ENCODE data around the gene DUSP10.

Gene DUSP10

DNA sequence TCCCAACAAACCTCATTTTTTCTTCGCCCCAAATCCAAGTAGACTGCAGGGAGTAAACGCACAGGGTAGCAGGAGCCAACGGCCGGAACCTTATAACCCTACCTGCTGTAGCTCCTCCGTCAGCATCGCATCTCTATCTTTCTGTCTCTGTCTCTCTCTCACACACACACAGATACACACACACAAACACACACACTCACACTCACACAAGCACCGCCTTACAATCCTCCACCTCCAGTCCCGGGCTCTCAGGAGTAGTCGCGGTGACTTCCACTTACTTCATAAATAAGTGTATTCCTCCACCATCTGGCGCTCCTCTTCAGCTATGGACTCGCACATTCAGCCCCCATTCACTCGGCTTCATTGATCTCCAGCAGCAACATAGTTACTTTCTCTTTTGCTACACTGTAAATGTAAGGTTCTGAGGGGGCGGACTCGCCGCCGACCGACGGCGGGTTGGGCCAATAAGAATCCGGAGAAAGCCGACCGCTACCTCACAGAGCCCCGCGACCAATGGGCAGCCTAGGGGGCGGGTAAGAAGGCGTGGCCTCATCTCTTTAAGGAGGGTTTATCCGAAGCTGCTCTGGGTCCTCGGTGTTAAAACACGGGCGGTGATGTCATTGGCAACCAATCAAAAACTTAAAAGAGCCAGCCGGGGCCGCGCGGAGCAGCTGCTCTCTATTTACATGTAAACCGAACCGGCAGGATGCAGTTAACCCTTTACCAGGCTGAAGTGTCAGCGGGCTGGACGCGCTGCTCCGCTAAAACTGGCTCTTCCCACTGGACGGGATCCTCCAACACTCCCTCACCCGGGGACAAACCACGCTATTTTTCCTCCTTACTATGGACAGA is at the start of gene DUSP10:
DUSP10 (minus strand) TSS at position 387 of the 852 bp plus-strand sequence. CDS start 2,345 bp downstream, outside the sequence.
- in situ Hi-C loops (cut with MboI; ENCODE audit: low pct_unique_long_range_greater_than_20kb, low sequenced_read_pairs), result no loop called here
- DNase-seq, result peak; percentile 100

DNA sequence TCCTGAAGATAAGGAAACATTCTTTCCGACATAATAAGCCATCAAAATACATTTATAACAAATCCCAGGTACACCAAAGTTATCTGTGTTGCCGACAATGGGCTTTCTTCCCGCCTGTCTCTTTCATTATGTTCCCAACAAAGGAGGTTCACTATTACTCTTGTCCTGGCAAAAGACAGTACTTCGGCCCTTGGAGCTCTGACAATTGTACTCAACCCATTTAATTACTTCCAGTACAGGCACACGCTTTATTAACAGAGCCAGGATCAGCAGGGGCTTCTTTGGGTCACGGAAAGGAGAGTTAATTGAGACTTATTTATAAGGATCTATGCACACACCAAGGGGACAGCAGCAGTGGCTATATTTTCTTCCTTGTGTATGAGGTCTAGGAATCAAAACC is 46.6 kb upstream of the DUSP10 start:
- in situ Hi-C loops (cut with MboI; ENCODE audit: low pct_unique_long_range_greater_than_20kb, low sequenced_read_pairs), result no loop called here
- no peak for DNase-seq

DNA sequence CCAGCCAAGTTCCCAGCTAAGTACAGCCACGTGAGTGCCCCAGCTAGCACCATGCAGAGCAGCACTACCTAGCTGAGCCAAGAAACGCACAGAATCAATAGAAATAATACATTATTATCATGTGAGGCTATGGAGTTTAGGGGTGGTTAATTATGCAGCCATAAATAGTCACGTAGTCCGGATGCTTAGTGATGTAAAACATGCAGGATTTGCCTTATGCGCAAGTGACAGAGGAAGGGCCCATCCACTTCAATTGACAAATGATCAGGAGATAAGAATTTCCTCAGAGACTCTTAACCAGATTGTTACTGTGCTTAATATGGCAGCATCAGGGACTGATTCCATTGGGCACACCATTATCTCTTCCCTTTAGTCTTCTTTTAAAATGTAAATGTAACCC is 44.8 kb upstream of the DUSP10 start:
- in situ Hi-C loops (cut with MboI; ENCODE audit: low pct_unique_long_range_greater_than_20kb, low sequenced_read_pairs), result no loop called here
- DNase-seq, result no peak

DNA sequence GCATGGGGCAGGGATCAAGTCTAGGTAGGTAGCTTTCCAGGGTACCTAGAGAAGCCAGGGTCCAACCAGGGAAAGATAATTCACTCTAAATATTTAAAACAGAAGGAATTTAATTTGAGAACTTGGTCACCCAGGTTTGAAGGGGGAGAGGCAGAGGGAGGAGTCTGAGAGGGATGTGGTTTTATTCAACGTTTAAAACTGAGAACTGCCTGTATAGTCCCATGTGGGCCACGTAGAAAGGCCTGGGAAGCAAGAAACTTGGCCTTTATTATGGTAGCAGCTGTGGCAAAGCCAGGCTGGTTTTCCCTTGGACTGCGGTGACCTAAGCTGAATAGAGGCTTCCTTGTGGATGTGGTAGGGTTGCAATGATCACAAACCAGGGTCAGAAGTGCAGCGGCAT is 42.0 kb upstream of the DUSP10 start:
- in situ Hi-C loops (cut with MboI; ENCODE audit: low pct_unique_long_range_greater_than_20kb, low sequenced_read_pairs), result no loop called here
- DNase-seq, result no peak

DNA sequence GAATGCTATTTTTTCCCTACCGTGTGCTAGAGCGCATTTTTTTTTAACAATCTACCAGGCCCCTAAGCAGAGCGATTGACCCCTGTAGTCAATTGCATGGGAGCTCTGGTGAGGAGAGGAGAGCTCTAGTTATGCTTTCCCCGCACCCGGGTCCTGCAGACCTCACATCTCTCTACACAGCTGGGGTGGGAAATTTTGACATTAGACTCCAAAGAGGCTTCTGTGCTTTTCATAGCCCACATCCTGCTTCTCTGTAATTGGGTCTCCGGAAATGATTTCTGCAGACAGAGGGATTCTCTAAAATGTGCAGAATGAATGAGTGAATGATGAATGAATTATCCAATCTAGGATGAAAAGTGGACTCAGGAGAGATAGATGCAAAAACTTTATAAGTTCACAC is 41.5 kb upstream of the DUSP10 start:
- in situ Hi-C loops (cut with MboI; ENCODE audit: low pct_unique_long_range_greater_than_20kb, low sequenced_read_pairs), result no loop called here
- DNase-seq, result no peak

DNA sequence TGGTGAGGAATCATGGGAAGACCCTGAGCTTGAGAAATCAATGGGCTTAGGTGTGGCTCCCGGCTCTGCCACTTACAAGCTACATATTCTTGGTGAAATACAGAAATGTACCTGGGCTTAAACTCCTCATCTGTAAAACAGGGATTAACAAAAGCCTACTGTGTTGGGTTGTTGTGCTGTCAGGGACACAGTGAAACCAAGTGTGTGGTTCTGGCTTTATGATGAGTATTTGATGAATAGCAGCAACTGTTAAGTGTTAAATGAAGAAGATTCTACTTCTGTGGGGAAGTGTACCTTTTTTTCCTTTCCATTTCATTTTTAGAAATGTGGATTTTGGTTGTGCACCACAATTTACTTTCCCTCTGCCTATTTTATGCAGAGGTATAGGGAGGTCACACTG is 41.1 kb upstream of the DUSP10 start:
- in situ Hi-C loops (cut with MboI; ENCODE audit: low pct_unique_long_range_greater_than_20kb, low sequenced_read_pairs), result no loop called here
- DNase-seq, result no peak

DNA sequence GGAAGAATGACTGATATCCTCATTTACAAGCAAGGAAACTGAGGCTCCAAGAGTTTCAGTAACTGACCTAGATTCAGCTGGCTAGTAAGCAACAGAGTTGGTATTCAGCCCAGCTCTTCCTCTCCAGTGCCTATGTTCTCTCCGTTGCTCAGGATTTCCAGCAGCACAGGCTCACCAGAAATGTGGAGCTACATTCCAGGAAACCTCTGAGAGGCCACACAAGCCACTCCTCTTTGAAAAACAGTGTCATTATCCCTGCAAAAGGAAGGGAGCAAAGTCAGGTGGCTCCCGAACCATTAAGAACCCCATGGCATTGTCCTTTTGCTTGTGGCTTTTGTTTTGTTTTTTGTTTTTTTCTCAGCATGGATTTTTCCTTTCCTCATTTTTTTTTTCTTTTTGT is 40.6 kb upstream of the DUSP10 start:
- DNase-seq, result no peak
- in situ Hi-C loops (cut with MboI; ENCODE audit: low pct_unique_long_range_greater_than_20kb, low sequenced_read_pairs), result no loop called here

DNA sequence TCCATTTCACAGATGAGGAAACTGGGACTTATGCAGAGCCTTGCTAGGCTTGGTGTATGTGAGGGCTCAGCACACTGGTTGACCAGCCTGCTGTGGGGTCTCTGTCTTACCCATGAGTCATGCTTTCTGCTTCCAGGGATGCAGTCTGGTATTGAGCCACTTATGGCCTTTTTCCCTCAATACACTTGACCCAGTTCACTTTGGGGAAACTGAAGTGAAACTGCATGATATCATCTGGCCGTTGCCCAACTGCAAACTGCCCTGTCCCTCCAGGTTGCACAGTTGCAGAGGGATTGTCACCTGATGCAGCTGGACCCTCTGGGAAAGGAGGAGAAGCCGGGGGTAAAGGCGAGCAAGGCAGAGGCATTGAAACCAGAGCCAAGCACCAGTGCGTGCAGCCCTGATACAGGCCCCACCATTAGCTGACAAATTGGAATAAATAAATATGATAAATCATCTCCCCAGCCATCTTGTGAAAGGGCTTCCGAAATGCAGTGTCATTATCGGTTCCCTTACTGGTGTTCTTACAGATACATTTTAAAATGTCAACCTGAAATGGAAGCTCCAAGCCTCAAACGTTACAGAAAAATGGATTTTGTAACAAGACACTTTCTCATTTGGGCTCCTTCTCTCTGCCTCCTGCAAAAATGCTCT is 39.3 kb upstream of the DUSP10 start:
- no peak for DNase-seq
- in situ Hi-C loops (cut with MboI; ENCODE audit: low pct_unique_long_range_greater_than_20kb, low sequenced_read_pairs), result no loop called here

DNA sequence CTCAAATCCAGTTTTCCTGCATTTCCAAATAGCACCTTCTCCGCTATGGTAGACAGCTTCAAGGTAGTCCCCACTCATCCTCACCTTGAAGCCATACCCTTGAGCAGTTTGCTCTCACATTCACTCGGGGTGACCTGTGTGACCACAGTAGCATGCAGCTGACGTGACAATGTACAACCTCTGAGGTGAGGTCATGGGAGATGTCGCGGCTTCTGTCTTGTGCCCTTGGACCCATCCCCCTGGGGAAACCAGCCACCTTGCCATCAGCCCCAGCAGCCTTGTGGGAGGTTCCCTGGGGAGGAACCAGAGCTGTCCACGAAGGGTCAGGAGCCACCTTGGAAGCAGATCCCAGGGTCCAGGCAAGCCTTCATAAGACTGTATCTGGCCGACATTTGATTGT is 38.3 kb upstream of the DUSP10 start:
- in situ Hi-C loops (cut with MboI; ENCODE audit: low pct_unique_long_range_greater_than_20kb, low sequenced_read_pairs), result no loop called here
- no peak for DNase-seq

DNA sequence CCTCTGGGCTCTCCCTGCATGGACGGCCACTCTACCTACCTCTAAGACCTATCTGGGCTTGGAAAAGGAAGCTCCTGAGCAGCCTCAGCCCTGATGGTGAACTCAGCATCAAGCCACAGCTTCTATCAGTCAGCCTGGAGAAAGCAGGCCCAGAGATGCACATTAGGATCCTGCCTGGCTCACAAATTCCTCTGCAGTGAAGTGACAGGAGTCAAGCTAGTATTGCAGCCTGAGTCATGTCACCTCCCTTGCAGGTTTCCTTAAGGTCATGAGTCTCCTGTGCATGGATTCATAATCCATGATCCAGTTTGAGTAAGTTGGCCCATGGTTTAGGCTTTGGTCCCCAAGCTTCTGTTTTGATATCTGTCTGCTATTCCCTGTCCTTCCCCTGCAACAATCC is 37.9 kb upstream of the DUSP10 start:
- no peak for DNase-seq
- in situ Hi-C loops (cut with MboI; ENCODE audit: low pct_unique_long_range_greater_than_20kb, low sequenced_read_pairs), result no loop called here

DNA sequence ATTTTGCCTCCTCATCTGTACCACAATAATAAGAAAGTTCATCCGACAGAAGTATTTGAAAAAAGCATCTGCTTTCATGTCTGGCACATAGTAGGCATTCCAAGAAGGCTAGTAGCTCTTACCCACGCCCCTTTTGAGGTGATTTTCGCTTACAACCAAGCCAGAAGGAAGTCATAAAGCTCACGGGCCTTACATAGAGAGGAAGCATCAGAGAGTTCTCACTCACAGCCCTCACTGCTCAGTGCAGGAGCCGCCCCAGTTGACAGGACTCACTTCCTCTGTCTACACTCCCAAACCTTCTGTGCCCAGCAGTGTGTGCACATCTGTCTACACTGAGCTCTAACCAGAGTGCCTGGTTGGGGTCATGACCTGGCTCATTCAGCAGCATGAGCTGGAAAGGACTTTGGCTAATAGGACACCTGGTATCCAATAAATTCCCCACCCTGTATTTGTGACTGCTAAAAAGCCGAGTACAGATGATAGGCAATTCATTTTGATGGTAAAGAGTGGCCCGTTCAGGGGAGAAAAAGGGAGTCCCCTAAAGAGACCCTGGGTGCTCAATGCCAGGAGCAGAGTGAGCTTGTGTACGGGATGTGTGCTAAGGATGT is 36.8 kb upstream of the DUSP10 start:
- peak; percentile 39 for DNase-seq
- in situ Hi-C loops (cut with MboI; ENCODE audit: low pct_unique_long_range_greater_than_20kb, low sequenced_read_pairs), result no loop called here

DNA sequence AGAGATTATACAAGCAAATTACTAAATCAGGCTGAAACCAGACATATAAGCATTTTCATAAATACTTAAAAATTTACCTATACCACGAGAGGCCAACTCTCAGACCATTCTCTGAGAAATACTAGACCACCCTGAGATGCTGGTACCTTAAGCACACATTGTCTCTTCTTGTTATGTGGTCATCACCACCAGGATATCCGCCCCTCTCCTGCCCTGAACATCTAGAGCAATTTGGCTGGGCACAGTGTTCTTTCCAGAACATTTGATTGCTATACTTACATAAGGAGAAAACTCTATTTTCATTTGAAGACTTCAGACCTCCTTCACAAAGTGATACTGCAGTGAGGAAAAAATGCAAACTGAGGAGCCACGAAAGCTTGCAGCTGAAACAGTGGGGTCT is 36.2 kb upstream of the DUSP10 start:
- DNase-seq, result no peak
- in situ Hi-C loops (cut with MboI; ENCODE audit: low pct_unique_long_range_greater_than_20kb, low sequenced_read_pairs), result no loop called here

DNA sequence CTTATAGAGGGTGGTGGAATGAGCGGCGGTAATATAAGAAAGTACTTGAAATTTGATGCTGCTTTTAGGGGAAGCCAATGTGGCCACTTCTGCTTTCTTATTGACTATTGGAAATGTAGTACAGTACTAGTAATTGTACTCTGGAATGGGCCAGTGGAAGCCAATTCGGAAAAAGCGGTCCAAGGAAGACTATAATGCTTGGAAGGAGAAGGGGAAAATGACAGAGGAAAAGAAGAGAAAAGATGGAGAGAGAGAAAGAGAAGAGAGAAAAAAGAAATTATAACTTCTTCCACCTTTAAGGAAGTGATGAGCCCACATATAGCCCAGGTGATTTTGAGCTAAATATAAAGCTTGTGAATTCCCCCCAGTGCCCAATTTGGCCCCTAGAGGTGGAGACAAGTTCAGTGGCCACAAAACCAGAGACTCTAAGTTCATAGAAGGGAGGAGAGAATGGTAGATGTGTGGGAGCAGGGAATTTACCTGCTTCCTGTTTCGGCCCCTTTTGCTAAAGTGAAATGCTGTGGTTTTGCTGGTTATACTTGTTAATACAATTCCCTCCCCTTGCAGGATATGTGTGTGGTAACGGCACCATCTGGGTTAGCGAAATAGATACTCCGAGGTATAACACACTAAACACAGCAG is 35.7 kb upstream of the DUSP10 start:
- in situ Hi-C loops (cut with MboI; ENCODE audit: low pct_unique_long_range_greater_than_20kb, low sequenced_read_pairs), result no loop called here
- DNase-seq, result peak; percentile 88

DNA sequence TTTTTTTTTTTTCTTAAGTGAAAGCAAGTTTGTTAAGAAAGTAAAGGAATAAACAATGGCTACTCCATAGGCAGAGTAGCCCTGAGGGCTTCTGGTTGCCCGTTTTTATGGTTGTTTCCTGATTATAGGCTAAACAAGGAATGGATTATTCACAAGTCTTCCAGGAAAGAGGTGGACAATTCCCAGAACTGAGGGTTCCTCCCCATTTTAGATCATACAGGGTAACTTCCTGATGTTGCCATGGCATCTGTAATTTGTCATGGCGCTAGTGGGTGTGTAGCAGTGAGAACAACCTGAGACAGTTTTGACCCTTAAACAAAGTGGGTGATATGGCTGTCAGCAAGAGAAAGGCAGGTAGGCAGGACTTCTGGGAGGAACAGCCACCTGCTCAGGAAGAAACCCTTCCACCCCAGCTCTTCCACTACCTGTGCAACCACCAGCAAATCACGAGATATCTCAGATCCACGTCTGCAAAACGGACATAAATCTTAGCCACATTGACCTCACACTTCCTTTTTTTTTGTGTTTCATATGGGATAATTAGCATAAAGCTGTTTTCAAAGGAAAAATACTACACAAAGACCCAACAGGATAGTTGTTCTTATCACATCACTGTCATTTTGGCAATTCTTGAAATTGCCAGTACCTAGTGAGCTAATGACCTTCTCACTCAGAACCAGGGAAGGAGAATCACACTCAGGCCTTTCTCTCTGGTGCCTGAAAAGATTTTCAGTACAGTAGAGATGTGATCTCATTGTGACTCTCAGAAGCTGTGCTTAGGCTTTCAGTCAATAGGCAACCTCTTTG is 34.8 kb upstream of the DUSP10 start:
- in situ Hi-C loops (cut with MboI; ENCODE audit: low pct_unique_long_range_greater_than_20kb, low sequenced_read_pairs), result no loop called here
- DNase-seq, result peak; percentile 70

DNA sequence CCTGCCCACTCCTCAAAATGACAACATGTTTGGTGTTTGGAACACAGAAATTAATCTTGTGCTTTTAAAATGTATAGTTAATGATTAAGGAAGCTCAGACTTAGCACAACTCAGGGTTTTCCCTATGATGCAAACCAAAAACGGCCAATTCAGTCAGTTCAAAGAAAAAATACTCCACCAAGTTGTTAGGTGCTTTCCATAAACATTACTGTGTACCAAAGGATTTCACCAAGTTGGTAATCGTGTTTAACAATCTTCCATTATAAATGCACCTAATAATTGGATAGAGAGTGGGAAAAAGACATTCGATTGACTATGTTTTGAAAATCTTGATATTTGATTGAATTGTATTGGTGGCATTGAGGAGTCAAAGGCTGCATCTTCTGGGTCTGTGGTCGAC is 33.3 kb upstream of the DUSP10 start:
- DNase-seq, result no peak
- in situ Hi-C loops (cut with MboI; ENCODE audit: low pct_unique_long_range_greater_than_20kb, low sequenced_read_pairs), result no loop called here

DNA sequence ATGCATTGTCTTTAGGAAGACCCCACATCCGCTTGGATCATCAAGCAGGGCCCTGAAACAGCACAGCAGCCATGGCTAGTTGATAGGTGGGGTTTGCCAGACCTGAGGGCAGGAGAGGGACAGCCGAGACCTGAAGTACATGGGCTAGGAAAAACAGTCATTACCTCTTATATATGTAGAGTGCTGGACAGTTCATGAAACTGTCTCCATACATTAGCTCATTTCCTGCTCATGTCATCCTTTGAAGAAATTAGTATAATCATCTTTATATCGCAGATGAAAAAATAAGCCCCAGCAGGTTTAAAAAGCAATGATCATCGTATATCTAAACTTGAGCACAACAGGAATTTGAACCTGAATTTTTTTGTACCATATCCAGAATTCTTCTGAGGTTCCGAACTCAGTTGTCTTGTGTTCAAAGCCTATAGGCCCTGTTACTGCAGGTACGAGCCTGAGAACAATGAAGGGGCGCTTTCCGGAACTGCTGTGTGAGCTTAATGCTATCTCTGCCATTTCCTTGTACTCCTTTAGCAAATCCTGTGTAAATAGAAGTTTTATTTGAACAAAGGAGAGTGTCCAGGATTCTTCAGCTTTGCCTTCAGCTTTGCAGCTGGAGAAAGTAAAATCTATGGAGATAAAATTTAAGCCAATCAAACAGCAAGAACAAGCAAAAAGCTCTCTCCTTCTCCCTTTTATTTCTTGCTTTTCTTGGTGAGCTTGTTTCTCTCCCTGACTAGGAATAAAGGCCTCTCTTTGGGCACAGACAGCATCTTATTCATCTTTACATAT is 32.4 kb upstream of the DUSP10 start:
- in situ Hi-C loops (cut with MboI; ENCODE audit: low pct_unique_long_range_greater_than_20kb, low sequenced_read_pairs), result no loop called here
- DNase-seq, result no peak

DNA sequence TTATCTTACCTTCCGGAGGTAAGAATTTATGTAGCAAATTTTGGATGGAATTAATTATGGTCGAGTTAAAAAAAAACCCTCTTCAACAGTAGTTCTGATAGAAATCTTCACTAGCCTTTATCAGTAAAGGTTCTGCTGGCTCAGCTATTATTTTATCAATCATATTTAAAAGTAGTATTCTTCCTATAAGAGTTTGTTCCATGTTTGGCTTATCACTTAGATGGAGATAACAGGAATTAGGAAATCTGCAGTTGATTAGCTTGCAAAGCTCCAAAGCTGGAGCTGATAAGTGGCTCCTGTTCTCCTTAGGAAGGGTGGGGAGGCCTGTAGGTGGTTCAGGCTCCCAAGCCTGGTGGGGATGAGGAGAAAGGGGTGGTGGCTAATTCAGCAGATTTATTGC is 31.5 kb upstream of the DUSP10 start:
- in situ Hi-C loops (cut with MboI; ENCODE audit: low pct_unique_long_range_greater_than_20kb, low sequenced_read_pairs), result no loop called here
- DNase-seq, result no peak

DNA sequence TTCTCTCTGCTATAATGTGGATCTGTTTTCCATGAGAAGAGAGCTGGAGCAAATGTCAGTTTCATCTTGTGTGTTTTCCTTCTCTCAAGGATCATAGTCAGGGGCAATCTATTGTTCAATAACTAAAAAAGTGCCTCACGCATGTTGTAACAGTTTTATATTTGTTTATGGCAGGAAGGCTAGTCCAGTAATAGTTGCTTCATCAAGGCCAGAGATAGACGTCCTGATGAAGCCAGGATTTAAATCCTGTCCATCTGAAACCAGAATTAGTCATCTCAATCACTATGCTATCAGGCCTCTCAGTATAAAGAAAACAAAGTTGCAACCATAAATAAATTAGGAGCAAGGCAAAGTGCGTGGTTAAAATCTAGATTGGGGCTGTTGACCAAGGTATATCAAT is 30.2 kb upstream of the DUSP10 start:
- in situ Hi-C loops (cut with MboI; ENCODE audit: low pct_unique_long_range_greater_than_20kb, low sequenced_read_pairs), result no loop called here
- no peak for DNase-seq

All from KBM-7 (cell line).